Breast epithelium (tissue), 4 donors: ENCODE data around the gene CEP68. TPM values are rescaled to one million over a fixed set of nuclear protein-coding genes. Genes with fewer than 3 reads are reported as not detected.
A peak's percentile ranks its signal among the peaks of the same experiment; 100 is the strongest.

Experiments used
- DNase-seq, 2 donors: peaks; one replicate each; pipeline ENCODE4 v3.0.0-alpha.2; 2019; ENCODE audit warnings: low spot score in 2 of 2
- H3K27ac ChIP-seq, 2 donors: fragments of 200-600 bp; sonication (generic) in 1 of 2; one replicate each; pipeline ENCODE4 v1.5.1; 2016 to 2019; ENCODE audit warnings: mild to moderate bottlenecking in 1 of 2
- H3K27me3 ChIP-seq, 2 donors: fragments of 200-600 bp; sonication (generic) in 1 of 2; one replicate each; pipeline versions ENCODE4 v1.5.1 to v1.6.0; 2017 to 2019; ENCODE audit warnings: control low read depth in 1 of 2, mild to moderate bottlenecking in 1 of 2
- H3K36me3 ChIP-seq: fragments of 200-600 bp; one replicate; pipeline ENCODE4 v1.5.1; 2019
- H3K4me1 ChIP-seq, 2 donors: fragments of 200-600 bp; sonication (generic); one replicate each; pipeline ENCODE4 v1.5.1; 2016 to 2019; ENCODE audit warnings: control low read depth in 1 of 2
- H3K4me3 ChIP-seq, 3 donors: fragments of 200-600 bp; sonication (generic); 1 replicate in 2 of 3; 2 replicates in 1 of 3; pipeline ENCODE4 v1.5.1; 2016 to 2019; ENCODE audit warnings: mild to moderate bottlenecking in 3 of 3, moderate library complexity in 2 of 3
- H3K9me3 ChIP-seq, 2 donors: fragments of 200-600 bp; sonication (generic) in 1 of 2; one replicate each; pipeline ENCODE4 v1.5.1; 2016 to 2019; ENCODE audit warnings: control low read depth in 1 of 2
- POLR2A ChIP-seq: fragments of 450-650 bp; IDR thresholded peaks from one replicate; pipeline ENCODE4 v1.6.1; 2016; ENCODE audit warnings: antibody characterized with exemption, mild to moderate bottlenecking, moderate library complexity
- POLR2AphosphoS5 ChIP-seq, 3 donors: sonication (generic); formaldehyde crosslinking; IDR thresholded peaks; one replicate each; pipeline ENCODE4 v1.6.1; 2017; ENCODE audit warnings: antibody characterized with exemption in 3 of 3
- intact Hi-C: fragments of 100-400 bp; cut with DNase I; formaldehyde crosslinking; loops from one replicate; pipeline ENCODE4 v1.15.1; 2023; ENCODE audit warnings: low total_unique reads
- total RNA-seq, 3 donors: library from RNA; depleted of rRNA; stranded (reverse); fragments of >200 nt; gene quantifications; one replicate each; pipeline ENCODE4 v1.1.0, GENCODE V29; 2016
- TF ChIP-seq, protein P1 (sequence below), 3 donors: fragments of 450-650 bp; IDR thresholded peaks; one replicate each; pipeline ENCODE4 v1.5.1; 2016 to 2017; ENCODE audit warnings: antibody characterized with exemption in 3 of 3, mild to moderate bottlenecking in 3 of 3, moderate library complexity in 3 of 3

Gene CEP68
- total RNA-seq, 3 donors from 2014 or later: 23.3 to 32.2 (median 25.0) TPM

DNA sequence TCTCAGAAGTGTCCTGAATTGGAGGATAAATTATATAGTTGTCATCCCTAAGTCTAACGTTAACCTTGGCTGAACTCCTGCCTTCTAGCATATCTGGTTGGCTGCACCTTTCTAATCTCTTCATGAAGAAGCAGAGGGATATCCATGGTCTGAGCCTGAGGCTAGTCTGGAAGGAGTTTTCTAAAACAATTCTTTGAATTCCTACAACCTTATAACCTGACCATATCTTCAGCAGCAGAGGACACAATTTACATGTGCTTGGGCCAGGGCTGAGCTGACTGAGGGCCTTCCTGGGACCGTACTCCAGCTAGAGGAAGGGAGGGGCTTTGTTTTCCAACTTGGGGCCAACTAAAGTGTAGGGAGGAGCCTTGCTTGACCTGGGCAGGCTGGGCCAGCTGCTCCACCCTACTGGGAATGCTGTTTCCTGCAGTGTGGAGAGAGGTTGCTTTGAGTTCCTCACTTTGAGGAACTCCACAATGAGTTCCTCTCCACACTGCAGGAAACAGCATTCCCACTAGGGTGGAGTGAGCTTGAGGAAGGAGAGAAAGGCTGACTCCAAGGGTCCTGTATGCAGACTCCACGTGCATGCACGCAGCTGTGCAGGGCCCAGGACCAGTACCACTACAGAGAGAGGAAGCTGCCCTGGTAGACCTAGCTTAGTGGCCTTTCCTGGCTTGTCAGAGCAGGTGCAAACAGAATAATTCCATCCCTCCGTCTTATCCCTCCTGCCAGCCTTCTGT, 19.6 kb downstream of the CEP68 start:
- DNase-seq: no peak
- Histone ChIP-seq H3K27me3 (no peaks in the 10 kb centered on the region), H3K4me3 (no peak overlapping the region), H3K27ac (peak overlapping the region; percentile 50 to 56), H3K36me3 (no peaks in the 10 kb centered on the region), H3K9me3 (no peaks in the 10 kb centered on the region), H3K4me1 (peaks cover 0 to 6% of the 10 kb centered on the region in 2 donors)
- intact Hi-C loops: no loop called here
- TF ChIP-seq POLR2A (no peak), POLR2AphosphoS5 (IDR thresholded peaks at IDR 0.05) (no peak)
- TF ChIP-seq, protein P1, sequence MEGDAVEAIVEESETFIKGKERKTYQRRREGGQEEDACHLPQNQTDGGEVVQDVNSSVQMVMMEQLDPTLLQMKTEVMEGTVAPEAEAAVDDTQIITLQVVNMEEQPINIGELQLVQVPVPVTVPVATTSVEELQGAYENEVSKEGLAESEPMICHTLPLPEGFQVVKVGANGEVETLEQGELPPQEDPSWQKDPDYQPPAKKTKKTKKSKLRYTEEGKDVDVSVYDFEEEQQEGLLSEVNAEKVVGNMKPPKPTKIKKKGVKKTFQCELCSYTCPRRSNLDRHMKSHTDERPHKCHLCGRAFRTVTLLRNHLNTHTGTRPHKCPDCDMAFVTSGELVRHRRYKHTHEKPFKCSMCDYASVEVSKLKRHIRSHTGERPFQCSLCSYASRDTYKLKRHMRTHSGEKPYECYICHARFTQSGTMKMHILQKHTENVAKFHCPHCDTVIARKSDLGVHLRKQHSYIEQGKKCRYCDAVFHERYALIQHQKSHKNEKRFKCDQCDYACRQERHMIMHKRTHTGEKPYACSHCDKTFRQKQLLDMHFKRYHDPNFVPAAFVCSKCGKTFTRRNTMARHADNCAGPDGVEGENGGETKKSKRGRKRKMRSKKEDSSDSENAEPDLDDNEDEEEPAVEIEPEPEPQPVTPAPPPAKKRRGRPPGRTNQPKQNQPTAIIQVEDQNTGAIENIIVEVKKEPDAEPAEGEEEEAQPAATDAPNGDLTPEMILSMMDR (IDR thresholded peaks at IDR 0.05): no peak

DNA sequence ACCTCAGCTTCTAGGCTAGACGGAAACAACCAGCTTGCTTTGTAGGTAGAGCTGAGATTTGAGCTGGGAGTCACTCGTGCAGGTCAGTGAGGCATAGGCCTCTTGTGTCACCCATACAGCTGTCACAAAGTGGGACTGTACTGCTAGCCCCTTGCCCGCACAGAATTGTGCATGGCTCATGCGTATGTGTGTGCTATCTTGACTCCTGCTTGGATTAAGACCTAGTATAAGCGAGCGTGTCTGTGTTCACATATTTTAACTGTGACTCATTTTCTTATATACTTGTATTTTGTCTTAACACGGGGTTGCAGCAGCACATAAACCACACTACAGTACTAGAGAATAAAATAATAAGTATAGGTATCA, 20.1 kb downstream of the CEP68 start:
- Histone ChIP-seq H3K27me3 (no peaks in the 10 kb centered on the region), H3K36me3 (no peaks in the 10 kb centered on the region), H3K9me3 (no peaks in the 10 kb centered on the region), H3K27ac (no peak overlapping the region), H3K4me1 (peaks cover 0 to 6% of the 10 kb centered on the region in 2 donors), H3K4me3 (no peak overlapping the region)
- TF ChIP-seq, protein P1 (IDR thresholded peaks at IDR 0.05): no peak
- TF ChIP-seq POLR2AphosphoS5 (IDR thresholded peaks at IDR 0.05): no peak
- TF ChIP-seq POLR2A: no peak
- no peak for DNase-seq
- intact Hi-C loops: no loop called here

DNA sequence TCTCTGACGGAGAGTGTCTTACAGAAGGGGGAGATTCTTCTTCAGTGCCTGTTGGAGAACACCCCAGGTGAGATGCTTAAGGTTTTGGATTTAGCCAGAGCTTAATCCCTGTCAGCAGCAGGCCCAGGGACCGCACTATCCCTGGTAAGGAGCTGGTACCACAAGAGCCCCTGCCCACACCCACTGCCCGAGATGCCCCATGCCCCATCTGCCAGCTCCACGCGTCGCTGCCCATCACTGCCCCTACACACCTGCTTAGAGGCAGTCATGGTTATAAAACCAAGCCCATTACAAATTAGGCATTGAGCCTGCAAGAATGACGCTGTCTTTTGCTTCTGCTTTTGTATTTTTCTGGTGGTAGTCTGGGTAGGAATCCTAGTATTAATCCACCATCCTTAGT, 21.7 kb downstream of the CEP68 start:
- Histone ChIP-seq H3K27me3 (no peaks in the 10 kb centered on the region), H3K9me3 (no peaks in the 10 kb centered on the region), H3K4me1 (peaks cover 0 to 6% of the 10 kb centered on the region in 2 donors), H3K36me3 (no peaks in the 10 kb centered on the region), H3K4me3 (no peak overlapping the region), H3K27ac (no peak overlapping the region)
- TF ChIP-seq POLR2A (no peak), POLR2AphosphoS5 (IDR thresholded peaks at IDR 0.05) (no peak)
- TF ChIP-seq, protein P1 (IDR thresholded peaks at IDR 0.05): no peak
- no peak for DNase-seq
- intact Hi-C loops: no loop called here

DNA sequence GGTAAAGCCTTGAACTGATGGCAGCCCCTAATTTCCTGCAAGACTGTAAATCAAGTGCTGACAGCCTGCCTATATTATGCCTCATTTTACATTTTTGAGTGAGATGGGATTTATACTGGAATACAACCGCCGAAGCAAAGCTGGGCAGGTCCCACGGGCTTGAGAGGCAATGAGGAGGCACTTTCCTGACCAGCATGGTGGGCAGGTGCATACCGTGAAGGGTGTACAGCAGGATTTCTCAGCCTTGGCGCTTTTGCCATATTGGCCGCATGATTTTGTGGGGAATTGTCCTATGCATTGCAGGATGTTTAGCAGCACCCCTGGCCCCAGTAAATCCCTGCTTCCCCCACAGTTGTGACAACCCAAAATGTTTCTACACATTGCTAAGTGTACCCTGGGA, 22.8 kb downstream of the CEP68 start:
- intact Hi-C loops: no loop called here
- DNase-seq: no peak
- Histone ChIP-seq H3K4me3 (no peak overlapping the region), H3K9me3 (no peaks in the 10 kb centered on the region), H3K36me3 (no peaks in the 10 kb centered on the region), H3K4me1 (peaks cover 0 to 6% of the 10 kb centered on the region in 2 donors), H3K27me3 (no peaks in the 10 kb centered on the region), H3K27ac (no peak overlapping the region)
- TF ChIP-seq POLR2A (no peak), POLR2AphosphoS5 (IDR thresholded peaks at IDR 0.05) (no peak)
- TF ChIP-seq, protein P1 (IDR thresholded peaks at IDR 0.05): no peak

DNA sequence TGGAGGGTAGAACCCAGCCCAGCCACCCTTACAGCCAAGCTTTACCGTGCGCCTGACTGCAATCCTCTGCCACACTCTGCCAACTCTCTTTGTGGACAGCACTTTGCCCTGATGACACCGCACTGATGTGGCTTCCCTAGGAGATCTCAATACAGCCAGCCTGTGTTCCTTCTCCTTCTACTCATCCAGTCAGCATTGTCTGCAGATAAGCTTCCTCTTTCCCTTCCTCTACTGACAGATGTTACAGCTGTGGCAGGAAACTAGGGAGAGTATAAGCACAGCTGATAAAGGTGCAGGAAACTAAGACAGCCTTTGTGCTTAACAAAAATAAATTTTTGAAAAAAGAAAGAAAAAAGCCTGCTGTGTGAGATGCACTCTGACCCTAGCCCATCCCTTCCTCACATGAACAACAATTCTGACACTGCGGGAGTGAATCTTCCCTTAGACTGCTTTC, 25.0 kb downstream of the CEP68 start:
- no peaks in the 10 kb centered on the region for H3K9me3 ChIP-seq
- peaks cover 0 to under 1% of the 10 kb centered on the region in 2 donors for H3K4me1 ChIP-seq
- no peak overlapping the region for H3K27ac ChIP-seq
- no peaks in the 10 kb centered on the region for H3K36me3 ChIP-seq
- H3K4me3 ChIP-seq: no peak overlapping the region
- no peak for DNase-seq
- intact Hi-C loops: no loop called here
- H3K27me3 ChIP-seq: no peaks in the 10 kb centered on the region
- TF ChIP-seq POLR2A: no peak
- no peak for TF ChIP-seq POLR2AphosphoS5 (IDR thresholded peaks at IDR 0.05)
- TF ChIP-seq, protein P1 (IDR thresholded peaks at IDR 0.05): no peak
